Measurements from ENCODE around the gene KAT8. TPM values are rescaled to one million over a fixed set of nuclear protein-coding genes. Genes with fewer than 3 reads are reported as not detected.
"Not testable (repeated sequence)": the region's sequence is repeated elsewhere in the genome, so short reads cannot be mapped to it uniquely, and the experiment has no call there.

The KAT8 gene
- total RNA-seq, 1 donor from 2014 or later, result 56.9 TPM

DNA sequence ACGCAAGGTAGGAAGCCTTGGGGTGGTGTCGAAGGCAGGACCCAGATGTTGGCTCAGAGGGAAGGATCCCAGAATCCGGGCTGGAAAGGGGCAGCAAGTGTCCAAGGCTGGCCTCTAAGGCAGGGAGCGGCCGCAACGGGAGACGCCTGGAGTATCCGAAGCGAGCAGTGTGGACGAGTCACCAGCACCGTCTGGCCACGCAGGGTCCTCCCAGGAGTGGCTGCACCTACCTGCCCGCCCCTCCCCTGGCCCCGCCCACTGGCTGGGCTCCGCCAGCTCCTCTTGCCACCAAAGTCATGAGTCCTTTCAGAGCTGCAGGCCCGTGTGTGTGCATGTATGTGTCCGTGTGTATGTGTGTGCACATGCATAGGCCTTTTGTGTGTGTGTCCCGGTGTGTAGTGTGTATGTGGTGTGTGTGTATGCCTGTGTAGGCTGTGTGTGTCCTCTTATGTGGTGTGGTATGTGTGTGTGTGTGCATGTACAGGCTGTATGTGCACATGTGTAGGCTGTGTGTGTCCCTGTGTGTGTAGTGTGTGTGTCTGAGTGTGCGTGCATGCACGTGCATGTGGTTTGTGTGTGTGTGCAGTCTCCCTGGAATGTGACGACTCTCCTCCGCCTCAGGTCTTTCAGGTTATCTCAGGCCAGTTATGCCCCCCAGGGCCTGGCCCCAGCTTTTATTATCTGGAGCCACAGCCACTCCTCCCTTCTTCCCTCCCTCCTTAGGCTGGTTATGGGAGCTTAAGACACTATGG lies 18.2 kb downstream of the KAT8 start, which contains the start of gene PRSS8:
TSS of gene PRSS8 (minus strand) at position 193 of the 752 bp plus-strand sequence. CDS start 229 bp downstream, outside the sequence.
- intact Hi-C loops (cut with micrococcal nuclease), result no loop called here
- Mint-ChIP-seq H3K9me3 (no peaks in the 10 kb centered on the region), H3K4me3 (no peak within 1 kb of the TSS), H3K4me1 (no peaks in the 10 kb centered on the region), H3K36me3 (ENCODE audit: low read depth) (peaks cover 6% of the 10 kb centered on the region), H3K27ac (no peak within 1 kb of the TSS), H3K27me3 (no peaks in the 10 kb centered on the region)
- no peak for DNase-seq

DNA sequence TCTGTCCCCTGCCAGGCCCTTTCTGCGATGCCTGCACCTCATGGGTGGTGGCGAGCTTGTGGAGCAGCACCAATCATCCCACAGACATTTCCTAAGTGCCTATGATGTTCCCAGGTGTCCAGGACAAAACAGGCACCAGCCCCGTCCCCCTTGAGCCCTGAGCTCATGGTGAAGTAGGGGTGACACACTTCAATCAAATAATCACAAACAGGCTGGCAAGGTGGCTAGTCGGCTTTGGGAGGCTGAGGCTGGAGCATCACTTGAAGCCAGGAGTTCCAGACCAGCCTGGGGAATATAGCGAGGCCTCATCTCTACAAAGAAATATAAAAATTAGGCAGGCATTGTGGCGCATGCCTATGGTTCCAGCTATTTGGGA lies 18.8 kb downstream of the KAT8 start:
- H3K36me3 Mint-ChIP-seq (ENCODE audit: low read depth), result peaks cover 2% of the 10 kb centered on the region
- no peak for DNase-seq
- no peaks in the 10 kb centered on the region for H3K4me1 Mint-ChIP-seq
- H3K27me3 Mint-ChIP-seq, result no peaks in the 10 kb centered on the region
- H3K27ac Mint-ChIP-seq, result no peak overlapping the region
- H3K9me3 Mint-ChIP-seq, result no peaks in the 10 kb centered on the region
- H3K4me3 Mint-ChIP-seq, result no peak overlapping the region
- intact Hi-C loops (cut with micrococcal nuclease), result no loop called here

DNA sequence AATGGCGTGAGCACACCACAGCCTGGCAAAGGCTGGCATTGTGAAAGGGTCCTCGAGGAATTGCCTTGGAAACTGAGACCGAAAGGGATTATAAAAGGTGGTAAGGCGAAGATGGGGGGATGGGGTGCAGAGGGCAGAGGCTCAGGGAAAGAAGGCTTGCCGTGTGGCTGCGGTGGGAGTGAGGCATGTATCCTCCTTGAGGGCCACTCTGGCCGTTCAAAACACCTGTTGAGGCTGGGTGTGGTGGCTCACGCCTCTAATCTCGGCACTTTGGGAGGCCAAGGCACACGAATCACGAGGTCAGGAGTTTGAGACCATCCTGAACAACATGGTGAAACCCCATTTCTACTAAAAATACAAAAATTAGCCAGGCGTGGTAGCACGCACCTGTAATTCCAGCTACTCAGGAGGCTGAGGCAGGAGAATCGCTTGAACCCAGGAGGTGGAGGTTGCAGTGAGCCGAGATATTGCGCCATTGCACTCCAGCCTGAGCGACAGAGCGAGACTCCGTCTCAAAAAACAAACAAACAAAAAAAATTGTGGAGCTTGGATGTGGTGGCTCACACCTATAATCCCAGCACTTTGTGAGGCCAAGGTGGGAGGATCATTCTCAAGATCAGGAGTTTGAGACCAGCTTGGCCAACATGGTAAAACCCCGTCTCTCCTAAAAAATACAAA lies 19.5 kb downstream of the KAT8 start:
- not testable (repeated sequence) for H3K4me3 Mint-ChIP-seq

DNA sequence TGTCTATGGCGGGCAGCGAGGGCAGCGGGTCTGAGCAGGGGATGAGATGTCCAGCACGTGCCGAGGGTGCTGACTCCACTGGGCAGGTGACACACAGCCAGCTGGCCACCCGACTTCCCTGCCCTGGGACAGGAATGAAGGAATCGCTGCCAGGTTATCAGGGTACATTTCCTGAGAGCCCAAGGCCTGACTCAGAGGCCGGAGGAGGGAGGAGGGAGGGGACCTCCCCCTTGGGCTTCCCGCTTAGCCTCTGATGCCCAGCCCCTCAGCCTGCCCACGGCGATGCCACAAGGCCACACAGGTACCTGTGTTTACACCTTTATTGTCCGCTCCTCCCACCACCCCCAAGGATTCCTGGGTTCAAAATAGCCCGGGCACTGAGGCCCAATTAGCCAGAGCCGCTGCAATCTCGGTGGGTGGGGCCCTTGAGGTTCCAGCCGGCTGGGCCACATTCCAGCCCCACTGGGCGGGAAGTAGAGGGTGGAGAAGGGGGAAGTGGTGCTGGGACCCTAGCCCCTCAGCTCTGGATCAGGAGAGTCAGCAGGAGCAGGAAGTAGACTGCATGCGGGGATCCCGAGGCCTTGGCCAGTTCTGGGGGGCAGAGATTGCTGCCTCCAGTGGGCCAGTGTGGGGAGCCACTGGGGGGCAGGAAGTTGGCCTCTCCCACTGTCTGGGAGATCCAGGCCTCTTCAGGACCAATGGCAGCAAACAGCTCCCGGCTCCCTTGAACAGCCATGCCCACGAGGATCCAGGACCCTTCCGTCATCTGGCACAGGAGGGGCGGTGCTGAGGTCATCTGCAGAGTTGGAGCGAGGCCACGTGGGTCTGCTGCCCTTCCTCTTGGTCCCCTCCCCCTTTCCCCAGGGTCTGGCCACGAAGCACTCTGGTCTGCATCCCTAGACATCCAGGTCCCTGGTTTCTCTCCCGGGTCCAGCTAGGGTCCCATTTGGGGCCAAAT lies 21.4 kb downstream of the KAT8 start:
- no peak overlapping the region for H3K27ac Mint-ChIP-seq

More for the DNA sequence above, 19.5 kb downstream of the KAT8 start:
- H3K4me1 Mint-ChIP-seq; DNase-seq; intact Hi-C loops (cut with micrococcal nuclease); H3K36me3 Mint-ChIP-seq (ENCODE audit: low read depth); H3K9me3 Mint-ChIP-seq; H3K27me3 Mint-ChIP-seq; H3K27ac Mint-ChIP-seq: not testable (repeated sequence)

DNA sequence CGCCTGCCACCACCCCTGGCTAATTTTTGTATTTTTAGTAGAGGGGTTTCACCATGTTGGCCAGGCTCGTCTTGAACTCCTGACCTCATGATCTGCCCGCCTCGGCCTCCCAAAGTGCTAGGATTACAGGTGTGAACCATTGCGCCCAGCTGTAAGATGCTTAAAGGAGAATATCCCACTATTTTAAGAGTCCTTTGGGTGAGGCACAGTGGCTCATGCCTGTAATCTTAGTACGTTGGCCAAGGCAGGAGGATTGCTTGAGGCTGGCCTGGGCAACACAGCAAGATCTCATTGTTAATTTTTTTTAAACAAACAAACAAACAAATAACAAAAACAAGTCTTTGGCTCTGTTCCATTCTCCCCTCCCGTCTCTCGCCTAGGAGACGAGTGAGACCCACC lies 23.6 kb downstream of the KAT8 start:
- intact Hi-C loops (cut with micrococcal nuclease), result loop anchor here (5.0 kb wide), 2 partner anchors 34 to 144 kb away; partner anchors contain the start of gene BCKDK
- not testable (repeated sequence) for H3K4me3 Mint-ChIP-seq, H3K27ac Mint-ChIP-seq

More for the DNA sequence above, 21.4 kb downstream of the KAT8 start:
- Mint-ChIP-seq H3K4me3 (no peak overlapping the region), H3K36me3 (ENCODE audit: low read depth) (no peaks in the 10 kb centered on the region), H3K9me3 (no peaks in the 10 kb centered on the region), H3K27me3 (no peaks in the 10 kb centered on the region), H3K4me1 (peaks cover 7% of the 10 kb centered on the region)
- intact Hi-C loops (cut with micrococcal nuclease), result no loop called here
- no peak for DNase-seq

DNA sequence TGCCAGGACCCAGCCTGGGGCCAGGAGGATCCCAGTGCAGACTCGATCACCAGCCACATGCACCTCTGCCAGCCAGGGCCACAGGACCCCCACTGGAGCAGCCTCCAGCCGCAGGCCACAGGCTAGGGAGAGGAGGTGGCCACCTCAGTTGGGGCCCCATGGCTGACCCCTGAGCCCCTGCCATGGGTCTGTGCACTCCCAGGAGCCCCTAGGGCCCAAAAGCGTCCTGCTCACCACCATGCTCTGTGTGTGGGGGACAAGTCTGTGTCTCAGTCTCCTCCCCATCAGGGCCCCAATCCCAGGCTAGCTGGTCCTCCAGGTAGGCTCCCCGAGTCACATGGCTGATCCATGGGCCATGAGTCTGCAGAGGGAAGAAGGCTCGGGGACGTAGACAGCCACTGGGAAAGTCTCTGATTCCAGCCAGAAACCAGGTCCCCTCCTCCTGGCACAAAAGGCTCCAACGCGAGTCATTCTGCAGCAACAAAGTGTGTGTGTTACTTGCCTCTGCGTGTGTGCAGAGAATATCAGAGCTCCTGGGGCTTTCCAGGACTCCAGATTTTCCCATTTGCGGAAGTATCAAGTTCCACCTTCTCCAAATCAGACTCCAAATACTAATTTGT lies 24.1 kb downstream of the KAT8 start:
- peak overlapping the region; percentile 69 for H3K4me3 Mint-ChIP-seq
- intact Hi-C loops (cut with micrococcal nuclease), result loop anchor here (1.0 to 5.0 kb wide), 11 partner anchors 24 to 318 kb away; partner anchors contain the start of genes ARMC5, BCKDK, FBXL19 and FUS

More for the DNA sequence above, 23.6 kb downstream of the KAT8 start:
- H3K4me1 Mint-ChIP-seq; DNase-seq; H3K9me3 Mint-ChIP-seq; H3K36me3 Mint-ChIP-seq (ENCODE audit: low read depth); H3K27me3 Mint-ChIP-seq: not testable (repeated sequence)

DNA sequence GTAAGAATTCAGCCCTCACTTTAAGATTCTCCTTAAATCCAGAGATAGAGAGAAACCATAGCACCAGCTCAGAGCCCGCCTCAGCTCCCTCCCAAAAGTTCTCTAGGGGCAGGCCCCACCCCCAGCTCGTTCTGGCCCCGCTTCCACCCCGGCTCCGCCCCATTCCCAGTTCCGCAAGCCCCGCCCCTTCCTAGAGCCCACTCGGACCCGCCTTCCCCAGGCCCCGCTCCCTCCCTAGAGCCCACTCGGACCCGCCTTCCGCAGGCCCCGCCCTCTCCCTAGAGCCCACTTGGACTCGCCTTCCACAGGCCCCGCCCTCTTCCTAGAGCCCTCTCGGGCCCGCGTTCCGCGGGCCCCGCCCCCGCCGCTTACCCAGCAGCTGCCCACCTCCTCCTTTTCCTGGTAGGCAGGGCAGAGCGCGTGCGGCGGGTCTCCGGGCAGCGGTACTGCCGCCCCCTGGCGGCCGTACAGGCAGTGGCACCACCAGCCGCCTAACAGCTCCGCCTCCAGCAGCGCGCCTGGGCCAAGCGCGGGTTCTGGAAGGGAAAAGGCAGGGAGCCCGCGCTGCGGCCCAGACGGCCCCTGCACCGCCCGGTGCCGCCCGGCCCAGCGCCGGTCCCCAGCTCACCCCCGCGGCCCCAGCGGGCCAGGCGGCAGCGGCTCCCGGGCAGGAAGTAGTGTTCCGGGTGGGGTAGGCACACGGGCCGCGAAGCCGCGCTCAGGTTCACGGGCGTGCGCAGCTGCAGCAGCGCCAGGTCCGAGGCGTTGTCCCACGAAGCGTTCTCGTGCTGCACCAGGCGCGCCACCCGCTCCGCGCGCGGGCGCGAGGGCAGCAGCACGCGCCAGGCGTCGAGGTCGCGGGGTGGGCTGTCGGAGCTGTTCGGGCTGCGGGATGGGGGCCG lies 24.9 kb downstream of the KAT8 start:
- Mint-ChIP-seq H3K9me3 (no peaks in the 10 kb centered on the region), H3K27me3 (no peaks in the 10 kb centered on the region), H3K27ac (peak overlapping the region; percentile 82), H3K4me3 (peak overlapping the region; percentile 69), H3K4me1 (peaks cover 8% of the 10 kb centered on the region), H3K36me3 (ENCODE audit: low read depth) (no peaks in the 10 kb centered on the region)
- DNase-seq, result peak; percentile 99
- intact Hi-C loops (cut with micrococcal nuclease), result loop anchor here (1.0 to 5.0 kb wide), 11 partner anchors 25 to 317 kb away; partner anchors contain the start of genes ARMC5, BCKDK, FBXL19 and FUS

More for the DNA sequence above, 24.1 kb downstream of the KAT8 start:
- Mint-ChIP-seq H3K36me3 (ENCODE audit: low read depth) (no peaks in the 10 kb centered on the region), H3K27ac (peak overlapping the region; percentile 82), H3K27me3 (no peaks in the 10 kb centered on the region), H3K4me1 (peaks cover 8% of the 10 kb centered on the region), H3K9me3 (no peaks in the 10 kb centered on the region)
- peak; percentile 74 for DNase-seq

DNA sequence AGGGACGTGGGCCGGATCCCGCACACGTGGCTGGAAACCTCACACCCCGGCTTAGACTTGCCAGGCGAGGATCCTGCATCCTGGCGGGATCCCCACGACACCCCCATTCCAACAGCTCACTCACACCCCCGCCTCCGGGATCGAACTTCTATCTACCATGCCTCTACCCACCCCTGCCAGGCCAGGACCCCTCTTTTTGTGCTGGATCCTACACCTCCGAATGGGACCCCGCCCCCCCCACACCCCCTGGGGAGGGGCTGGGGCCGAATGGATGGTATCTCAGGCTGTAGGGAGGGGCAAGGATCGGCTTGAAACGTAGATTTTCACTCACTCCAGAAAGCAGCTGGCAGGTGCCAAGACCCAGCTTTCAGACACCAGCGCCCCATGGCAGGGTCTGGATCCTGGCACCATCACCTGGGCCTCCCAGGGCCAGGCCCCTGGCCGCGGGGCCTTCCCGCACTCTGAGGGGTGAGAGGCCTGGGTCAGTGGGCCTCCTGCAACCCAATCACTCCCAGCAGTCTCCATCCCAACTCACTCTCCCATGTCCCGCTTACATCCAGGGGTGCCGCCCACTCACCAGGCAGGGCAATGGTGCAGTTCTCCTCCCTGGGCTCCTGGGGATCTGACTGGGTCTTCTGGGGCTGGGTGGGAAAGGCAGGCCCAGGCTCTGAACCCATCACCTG lies 25.7 kb downstream of the KAT8 start:
- H3K4me3 Mint-ChIP-seq, result peak overlapping the region; percentile 53
- intact Hi-C loops (cut with micrococcal nuclease), result loop anchor here (5.0 kb wide), 2 partner anchors 36 to 146 kb away; partner anchors contain the start of gene BCKDK
- H3K36me3 Mint-ChIP-seq (ENCODE audit: low read depth), result no peaks in the 10 kb centered on the region

DNA sequence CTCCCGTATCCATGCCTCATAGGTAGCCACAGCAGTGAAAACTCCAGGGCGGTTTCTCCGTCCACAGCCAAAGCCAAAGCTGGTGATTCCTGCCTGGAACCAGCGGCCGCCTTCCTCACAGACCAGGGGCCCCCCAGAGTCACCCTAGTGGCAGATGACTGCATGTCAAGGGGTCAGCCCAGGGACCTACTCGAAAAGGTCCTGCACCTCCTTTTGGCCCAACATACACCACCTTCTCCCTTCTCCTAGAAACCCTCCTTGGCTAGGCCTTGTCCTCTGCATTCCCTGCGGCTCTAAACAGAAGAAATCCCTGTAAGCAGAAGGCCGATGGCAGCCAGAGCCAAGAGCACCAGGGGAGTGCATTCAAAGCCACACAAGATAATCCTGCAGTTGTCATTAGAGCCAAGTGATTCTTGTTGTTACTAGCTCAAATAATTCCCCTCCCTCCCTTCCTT lies 26.3 kb downstream of the KAT8 start:
- Mint-ChIP-seq H3K27me3 (peaks cover 4% of the 10 kb centered on the region), H3K4me3 (peak overlapping the region; percentile 53), H3K4me1 (peaks cover 10% of the 10 kb centered on the region), H3K9me3 (no peaks in the 10 kb centered on the region), H3K36me3 (ENCODE audit: low read depth) (no peaks in the 10 kb centered on the region), H3K27ac (peak overlapping the region; percentile 67)
- DNase-seq, result no peak
- intact Hi-C loops (cut with micrococcal nuclease), result loop anchor here (5.0 kb wide), 2 partner anchors 36 to 146 kb away; partner anchors contain the start of gene BCKDK

More for the DNA sequence above, 25.7 kb downstream of the KAT8 start:
- Mint-ChIP-seq H3K9me3 (no peaks in the 10 kb centered on the region), H3K4me1 (peaks cover 10% of the 10 kb centered on the region), H3K27ac (peak overlapping the region; percentile 67), H3K27me3 (peaks cover 4% of the 10 kb centered on the region)
- DNase-seq, result no peak

DNA sequence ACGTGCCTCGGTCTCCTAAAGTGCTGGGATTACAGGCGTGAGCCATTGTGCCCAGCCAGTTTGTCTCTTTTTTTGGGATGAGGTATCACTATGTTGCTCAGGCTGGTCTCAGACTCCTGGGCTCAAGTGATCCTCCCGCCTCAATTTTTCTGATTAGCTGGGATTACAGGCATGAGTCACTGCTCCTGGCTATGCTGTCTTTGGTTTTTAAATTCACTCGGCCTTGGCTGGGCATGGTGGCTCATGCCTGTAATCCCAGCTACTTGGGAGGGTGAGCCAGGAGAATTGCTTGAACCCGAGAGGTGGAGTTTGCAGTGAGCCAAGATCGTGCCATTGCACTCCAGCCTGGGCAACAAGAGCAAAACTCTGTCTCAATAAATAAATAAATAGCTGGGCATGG lies 27.0 kb downstream of the KAT8 start:
- H3K27me3 Mint-ChIP-seq; H3K36me3 Mint-ChIP-seq (ENCODE audit: low read depth); H3K9me3 Mint-ChIP-seq; DNase-seq: not testable (repeated sequence)
- intact Hi-C loops (cut with micrococcal nuclease), result loop anchor here (5.0 kb wide), 2 partner anchors 37 to 147 kb away; partner anchors contain the start of gene BCKDK
- peaks cover 10% of the 10 kb centered on the region for H3K4me1 Mint-ChIP-seq
- peak overlapping the region; percentile 67 for H3K27ac Mint-ChIP-seq
- H3K4me3 Mint-ChIP-seq, result peak overlapping the region; percentile 53

DNA sequence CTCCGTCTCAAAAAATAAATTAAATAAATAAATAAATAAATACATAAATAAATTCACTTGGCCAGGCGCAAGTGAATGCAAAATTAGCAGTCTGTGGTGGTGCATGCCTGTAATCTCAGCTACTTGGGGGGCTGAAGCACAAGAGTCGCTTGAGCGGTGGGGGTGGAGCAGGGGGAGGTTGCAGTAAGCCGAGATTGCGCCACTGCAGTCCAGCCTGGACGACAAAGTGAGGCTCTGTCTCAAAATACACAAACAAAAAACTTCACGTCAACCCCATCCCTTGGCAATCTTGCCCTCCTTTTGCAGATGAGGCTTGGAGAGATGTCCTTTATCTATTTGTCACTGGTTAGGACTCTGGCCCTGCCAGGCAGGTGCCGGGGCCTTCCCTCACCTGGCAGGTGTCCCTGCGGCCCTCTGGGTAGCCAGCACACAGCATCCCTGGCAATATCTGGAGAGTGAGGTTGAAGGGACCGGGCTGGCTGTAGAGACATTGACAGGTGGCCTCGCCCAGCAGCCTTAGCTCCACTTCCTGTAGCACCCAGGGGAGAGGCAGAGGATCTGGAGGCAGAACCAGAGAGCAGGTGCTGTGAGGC lies 28.0 kb downstream of the KAT8 start:
- Mint-ChIP-seq H3K27me3 (peaks cover 4% of the 10 kb centered on the region), H3K36me3 (ENCODE audit: low read depth) (no peaks in the 10 kb centered on the region), H3K27ac (no peak overlapping the region), H3K4me1 (peaks cover 10% of the 10 kb centered on the region), H3K9me3 (no peaks in the 10 kb centered on the region), H3K4me3 (no peak overlapping the region)
- intact Hi-C loops (cut with micrococcal nuclease), result no loop called here
- DNase-seq, result no peak

All from activated CD4-positive, alpha-beta T cell treated with anti-CD3 and anti-CD28 coated beads, Interleukin-2, amount 10 ng/mL, durations not matched to agents 24 days and 14 days (primary cell).